ENCODE results near the gene BEAN1. TPM values are rescaled to one million over a fixed set of nuclear protein-coding genes. Genes with fewer than 3 reads are reported as not detected.

BEAN1 gene
- total RNA-seq, 6 experiments from 2014 or later, result not detected

DNA sequence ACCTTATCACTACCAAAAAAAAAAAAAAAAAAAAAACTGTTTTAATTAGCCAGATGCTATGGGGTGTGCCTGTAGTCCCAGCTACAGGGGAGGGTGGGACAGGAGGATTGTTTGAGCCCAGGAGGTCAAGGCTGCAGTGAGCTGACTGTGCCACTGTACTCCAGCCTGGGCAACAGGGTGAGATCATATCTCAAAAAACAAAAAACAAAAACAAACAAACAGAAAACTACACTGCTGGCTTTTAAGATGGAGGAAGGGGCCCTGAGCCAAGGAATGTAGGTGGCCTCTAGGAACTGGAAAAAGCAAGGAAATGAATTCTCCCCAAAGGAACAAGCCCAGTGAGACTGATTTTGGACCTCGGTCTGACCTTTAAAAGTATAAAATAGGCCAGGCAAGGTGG is 61.4 kb downstream of the BEAN1 start:
- Mint-ChIP-seq H3K27ac (no peak overlapping the region), H3K4me1 (ENCODE audit: low read depth) (peaks cover 15% of the 10 kb centered on the region), H3K4me3 (no peak overlapping the region), H3K36me3 (ENCODE audit: low read depth) (no peaks in the 10 kb centered on the region), H3K9me3 (no peaks in the 10 kb centered on the region), H3K27me3 (ENCODE audit: insufficient read depth) (peaks cover 9% of the 10 kb centered on the region)
- DNase-seq, result no peak
- no peak for TF ChIP-seq CTCF (IDR thresholded peaks at IDR 0.05)

- Mint-ChIP-seq H3K27me3 (ENCODE audit: insufficient read depth) (peaks cover 10% of the 10 kb centered on the region), H3K4me1 (ENCODE audit: low read depth) (peaks cover 15% of the 10 kb centered on the region), H3K27ac (no peak overlapping the region), H3K9me3 (no peaks in the 10 kb centered on the region), H3K36me3 (ENCODE audit: low read depth) (no peaks in the 10 kb centered on the region), H3K4me3 (no peak overlapping the region)
- no peak for DNase-seq
- TF ChIP-seq CTCF (IDR thresholded peaks at IDR 0.05), result no peak
These were observed 62.3 kb downstream of the BEAN1 start for GRCh38 chr16:66489385-66489784.

GRCh38 chr16:66489818-66490217 is 62.7 kb downstream of the BEAN1 start:
- peaks cover 15% of the 10 kb centered on the region for H3K4me1 Mint-ChIP-seq (ENCODE audit: low read depth)
- no peak overlapping the region for H3K4me3 Mint-ChIP-seq
- H3K27ac Mint-ChIP-seq, result no peak overlapping the region
- TF ChIP-seq CTCF (IDR thresholded peaks at IDR 0.05), result no peak
- DNase-seq, result no peak
- peaks cover 14% of the 10 kb centered on the region for H3K27me3 Mint-ChIP-seq (ENCODE audit: insufficient read depth)
- no peaks in the 10 kb centered on the region for H3K36me3 Mint-ChIP-seq (ENCODE audit: low read depth)
- H3K9me3 Mint-ChIP-seq, result no peaks in the 10 kb centered on the region

GRCh38 chr16:66490774-66491715 is 64.0 kb downstream of the BEAN1 start:
- Mint-ChIP-seq H3K27me3 (ENCODE audit: insufficient read depth) (peaks cover 15% of the 10 kb centered on the region), H3K36me3 (ENCODE audit: low read depth) (no peaks in the 10 kb centered on the region; the same call in 1 of the 2 replicates), H3K9me3 (no peaks in the 10 kb centered on the region), H3K4me3 (no peak overlapping the region), H3K27ac (no peak overlapping the region), H3K4me1 (ENCODE audit: low read depth) (peaks cover 15% of the 10 kb centered on the region)
- DNase-seq, result no peak
- no peak for TF ChIP-seq CTCF (IDR thresholded peaks at IDR 0.05)

GRCh38 chr16:66491716-66492064 is 64.6 kb downstream of the BEAN1 start:
- DNase-seq, result no peak
- Mint-ChIP-seq H3K4me3 (no peak overlapping the region), H3K27me3 (ENCODE audit: insufficient read depth) (peaks cover 15% of the 10 kb centered on the region), H3K4me1 (ENCODE audit: low read depth) (peaks cover 12% of the 10 kb centered on the region), H3K27ac (no peak overlapping the region), H3K9me3 (no peaks in the 10 kb centered on the region), H3K36me3 (ENCODE audit: low read depth) (no peaks in the 10 kb centered on the region; the same call in 1 of the 2 replicates)
- TF ChIP-seq CTCF (IDR thresholded peaks at IDR 0.05), result no peak
